NCI-H345 treated with DMSO at 0.1 percent for 48 hours (cell line): ENCODE measurements around the gene CLEC11A.
"Not testable (repeated sequence)": the region's sequence is repeated elsewhere in the genome, so short reads cannot be mapped to it uniquely, and the experiment has no call there.

Experiments
- DNase-seq: peaks from one replicate; lab custom pipeline; 2025; ENCODE audit not compliant: unreplicated experiment; lab: John Stamatoyannopoulos, UW

The CLEC11A gene

DNA sequence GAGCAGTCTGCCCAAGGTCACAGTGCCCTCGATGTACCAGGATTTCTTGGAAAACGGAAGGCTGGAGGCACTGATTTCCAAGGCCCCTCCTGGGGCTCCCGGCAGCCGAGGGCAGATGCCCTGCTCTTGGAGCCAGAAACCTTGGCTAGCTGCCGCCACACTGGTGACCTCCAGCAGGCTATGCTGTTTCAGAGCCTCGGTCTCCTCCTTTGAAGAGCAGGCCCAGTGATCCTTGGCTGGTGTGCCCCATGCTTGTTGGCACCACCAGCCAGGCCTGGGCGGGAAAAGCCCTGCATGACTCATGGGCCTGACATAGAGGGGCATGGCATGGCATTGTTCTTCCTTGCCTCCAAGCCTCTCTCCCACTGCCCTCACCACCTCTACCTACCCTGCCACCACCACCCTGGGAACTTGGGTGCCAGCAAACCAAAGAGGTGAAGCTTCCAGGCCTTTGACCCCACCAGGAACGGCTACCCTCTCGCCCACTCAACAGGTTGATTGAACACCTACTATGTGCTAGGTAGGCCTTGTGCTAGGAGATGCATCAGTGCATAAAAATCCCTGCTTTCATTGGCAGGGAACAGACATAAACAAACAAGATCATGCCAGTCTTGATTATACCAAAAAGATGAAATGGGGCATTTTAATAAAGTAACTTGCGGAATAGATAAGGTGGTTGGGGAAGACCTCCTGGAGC lies 1.6 kb upstream of the CLEC11A start:
- no peak for DNase-seq

DNA sequence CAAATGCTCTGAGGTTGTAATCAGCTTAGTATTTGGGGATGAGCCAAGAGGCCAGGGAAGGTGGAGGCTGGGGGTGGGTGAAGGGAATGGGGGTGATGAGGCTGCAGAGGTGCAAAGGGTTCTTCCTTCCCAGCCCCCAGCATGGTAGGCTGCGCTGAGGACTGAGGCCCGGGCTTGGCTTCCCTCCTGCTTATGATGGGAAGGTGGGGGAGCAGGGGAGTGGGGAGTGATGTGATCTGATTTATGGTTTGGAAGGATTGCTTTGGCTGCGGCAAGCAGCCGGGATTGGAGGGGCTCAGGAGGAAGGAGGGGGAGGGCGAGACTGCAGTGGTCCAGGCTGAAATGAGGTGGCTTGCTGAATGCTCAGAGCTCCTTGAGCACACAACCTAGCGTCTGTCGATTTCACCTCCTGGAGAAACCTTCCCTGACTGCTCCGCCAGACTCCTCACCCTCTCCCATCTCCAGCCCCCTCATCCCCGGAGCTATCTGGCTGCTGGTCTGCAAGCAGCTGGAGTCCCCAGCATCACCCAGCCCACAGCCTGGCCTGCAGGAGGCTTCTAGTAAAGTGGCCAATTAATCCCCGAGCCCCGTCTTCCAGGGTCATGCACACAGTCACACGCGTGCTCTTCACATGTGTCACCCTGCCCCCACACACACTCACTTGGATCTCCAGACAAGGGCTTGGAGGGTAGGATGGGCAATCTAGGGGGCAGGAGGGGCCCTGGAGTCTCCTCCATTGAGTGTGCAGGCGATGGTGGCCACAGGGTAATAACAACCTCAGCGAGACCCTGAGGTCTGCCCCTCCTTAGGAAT lies 757 bp upstream of the CLEC11A start:
- DNase-seq: no peak

DNA sequence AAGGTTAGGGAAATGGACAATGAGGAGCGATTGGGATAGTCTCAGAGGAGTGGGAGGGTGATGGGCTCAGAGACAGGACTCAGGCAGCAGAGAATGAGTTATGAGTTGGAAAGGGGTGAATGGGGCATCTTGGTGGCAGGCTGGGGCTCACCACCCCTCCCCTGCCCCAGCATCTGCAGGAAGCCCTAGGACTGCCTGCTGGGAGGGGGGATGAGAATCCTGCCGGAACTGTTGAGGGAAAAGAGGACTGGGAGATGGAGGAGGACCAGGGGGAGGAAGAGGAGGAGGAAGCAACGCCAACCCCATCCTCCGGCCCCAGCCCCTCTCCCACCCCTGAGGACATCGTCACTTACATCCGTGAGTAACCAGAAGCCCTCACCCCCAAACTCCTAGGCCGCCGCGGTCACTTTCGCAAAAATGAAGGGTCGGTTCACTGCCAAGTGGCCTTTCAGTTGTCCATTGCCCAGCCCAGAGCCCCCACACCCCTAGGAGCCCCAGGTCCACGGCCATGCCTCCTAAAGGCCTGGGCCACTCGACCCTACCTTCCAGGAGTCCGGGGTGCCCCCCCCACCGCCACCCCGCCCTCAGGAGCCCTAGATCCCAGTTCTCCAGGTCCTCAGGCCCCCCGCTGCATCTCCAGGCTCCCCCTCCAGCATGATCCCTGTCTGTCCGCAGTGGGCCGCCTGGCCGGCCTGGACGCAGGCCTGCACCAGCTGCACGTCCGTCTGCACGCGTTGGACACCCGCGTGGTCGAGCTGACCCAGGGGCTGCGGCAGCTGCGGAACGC lies 764 bp downstream of the CLEC11A start:
- DNase-seq: no peak

DNA sequence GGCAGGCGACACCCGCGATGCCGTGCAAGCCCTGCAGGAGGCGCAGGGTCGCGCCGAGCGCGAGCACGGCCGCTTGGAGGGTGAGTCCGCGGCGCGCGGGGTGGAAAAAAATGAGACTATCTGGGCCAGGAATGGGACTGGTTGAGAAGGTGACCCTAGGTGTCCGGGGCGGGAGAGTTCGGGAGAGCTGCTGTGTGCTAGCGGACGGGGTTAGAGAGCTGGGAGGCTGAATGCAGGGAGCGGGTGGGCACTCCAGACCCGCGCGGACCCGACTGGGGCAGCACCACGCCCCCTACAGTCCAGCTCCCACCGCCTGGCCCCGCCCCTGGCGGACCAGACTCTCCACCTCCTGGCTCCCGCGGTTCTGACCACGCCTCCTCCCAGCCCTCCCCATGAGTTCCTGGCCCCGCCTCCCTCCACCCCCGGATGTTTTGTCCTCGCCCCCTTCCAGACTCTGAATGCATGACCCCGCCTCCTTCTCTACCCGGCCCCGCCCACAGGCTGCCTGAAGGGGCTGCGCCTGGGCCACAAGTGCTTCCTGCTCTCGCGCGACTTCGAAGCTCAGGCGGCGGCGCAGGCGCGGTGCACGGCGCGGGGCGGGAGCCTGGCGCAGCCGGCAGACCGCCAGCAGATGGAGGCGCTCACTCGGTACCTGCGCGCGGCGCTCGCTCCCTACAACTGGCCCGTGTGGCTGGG lies 1.5 kb downstream of the CLEC11A start:
- no peak for DNase-seq

DNA sequence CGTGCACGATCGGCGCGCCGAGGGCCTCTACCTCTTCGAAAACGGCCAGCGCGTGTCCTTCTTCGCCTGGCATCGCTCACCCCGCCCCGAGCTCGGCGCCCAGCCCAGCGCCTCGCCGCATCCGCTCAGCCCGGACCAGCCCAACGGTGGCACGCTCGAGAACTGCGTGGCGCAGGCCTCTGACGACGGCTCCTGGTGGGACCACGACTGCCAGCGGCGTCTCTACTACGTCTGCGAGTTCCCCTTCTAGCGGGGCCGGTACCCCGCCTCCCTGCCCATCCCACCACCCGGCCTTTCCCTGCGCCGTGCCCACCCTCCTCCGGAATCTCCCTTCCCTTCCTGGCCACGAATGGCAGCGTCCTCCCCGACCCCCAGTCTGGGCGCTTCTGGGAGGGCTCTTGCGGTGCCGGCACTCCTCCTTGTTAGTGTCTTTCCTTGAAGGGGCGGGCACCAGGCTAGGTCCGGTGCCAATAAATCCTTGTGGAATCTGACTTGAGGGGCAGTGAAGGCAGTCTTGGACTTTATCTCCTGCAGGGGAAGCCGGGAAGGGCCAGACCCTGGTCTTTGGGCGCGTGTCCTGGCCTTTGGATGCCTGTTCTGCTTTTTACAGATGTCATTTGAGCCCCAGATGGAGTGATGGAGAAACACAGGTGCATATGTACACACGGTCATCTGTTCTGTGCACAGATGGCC lies 2.2 kb downstream of the CLEC11A start:
- DNase-seq: no peak

DNA sequence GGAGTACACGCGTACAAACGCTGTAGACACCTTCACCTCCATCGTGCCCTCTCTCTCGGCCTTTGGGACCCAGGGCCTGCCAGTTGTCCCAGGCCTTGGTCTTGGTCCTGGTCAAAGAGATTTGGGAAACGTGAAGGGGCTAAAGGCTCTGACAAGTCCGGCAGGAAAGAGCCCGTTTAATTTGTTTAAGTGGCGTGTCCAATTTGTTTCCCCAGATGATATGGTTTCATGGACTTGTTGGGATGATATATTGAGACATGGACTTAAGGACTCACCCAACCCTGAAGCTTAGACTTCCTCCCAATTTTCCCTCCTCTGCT lies 2.7 kb downstream of the CLEC11A start:
- no peak for DNase-seq

DNA sequence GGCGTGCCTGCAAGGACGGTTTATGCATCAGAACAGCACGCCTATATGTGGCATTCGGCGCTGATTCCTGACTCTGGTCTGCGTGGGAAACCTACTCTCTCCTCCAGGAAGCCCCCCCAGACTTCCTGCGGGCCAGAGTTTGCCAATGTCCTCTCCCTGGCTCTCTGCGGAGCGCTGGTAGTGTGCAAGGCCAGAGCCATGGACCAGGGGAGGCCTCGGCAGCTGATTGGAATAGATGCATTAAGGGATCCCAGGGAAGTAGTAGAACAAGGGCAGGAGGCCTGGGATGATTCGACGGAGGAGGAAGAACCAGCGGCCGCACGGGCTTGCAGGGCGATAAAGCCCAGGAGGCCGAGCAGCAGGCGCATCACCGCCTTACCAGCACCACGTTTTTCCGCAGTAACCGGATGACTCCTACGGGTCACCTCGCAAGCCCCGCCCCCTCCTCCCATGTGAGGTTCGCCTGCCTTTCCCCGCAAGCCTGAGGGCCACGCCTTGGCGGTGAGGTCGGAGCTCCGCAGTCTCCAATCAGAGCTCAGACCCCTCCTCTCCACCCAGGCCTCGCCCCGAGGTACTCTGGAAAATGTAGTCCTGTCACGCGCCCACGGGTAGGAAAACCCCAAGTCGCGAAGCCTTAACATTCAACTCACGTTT lies 5.0 kb downstream of the CLEC11A start:
- no peak for DNase-seq

DNA sequence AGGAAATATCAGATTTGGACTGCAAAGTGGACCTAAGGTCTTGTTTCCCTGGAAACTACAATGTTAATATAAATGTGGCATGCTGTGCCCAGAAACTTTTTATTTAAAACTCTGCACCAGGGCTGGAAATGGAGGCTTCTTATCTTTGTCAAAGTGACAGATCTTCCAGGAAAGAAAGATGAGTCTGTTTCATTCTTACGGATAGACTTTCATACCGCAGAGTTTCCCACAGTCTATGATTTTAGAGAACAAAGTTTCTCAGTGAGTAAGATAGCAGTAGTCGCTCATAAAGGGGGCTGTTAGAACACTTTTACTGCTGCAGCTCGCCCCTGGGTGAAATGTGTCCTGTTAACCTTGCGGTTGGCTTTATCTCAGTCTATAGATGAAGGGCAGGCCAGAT lies 6.7 kb downstream of the CLEC11A start:
- no peak for DNase-seq

DNA sequence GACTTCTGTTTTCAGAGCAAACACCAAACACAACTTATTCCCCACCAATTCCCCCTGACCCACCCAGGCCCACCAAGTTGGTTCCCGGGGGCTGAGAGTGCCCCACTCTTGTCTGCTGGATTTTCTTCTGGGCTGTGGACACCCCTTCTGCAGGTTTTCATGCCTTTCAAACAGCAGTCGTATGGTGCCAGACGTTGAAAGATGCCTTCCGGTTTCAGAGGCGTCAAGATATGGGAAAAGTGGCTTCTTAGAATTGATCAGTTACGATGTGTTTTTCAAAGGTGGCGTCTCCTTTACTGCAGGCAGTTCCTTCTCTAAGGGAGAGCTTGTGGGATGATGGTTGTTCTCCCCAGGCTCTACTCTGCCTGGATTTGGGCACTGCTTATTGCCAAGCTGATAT lies 12.7 kb downstream of the CLEC11A start:
- DNase-seq: no peak

DNA sequence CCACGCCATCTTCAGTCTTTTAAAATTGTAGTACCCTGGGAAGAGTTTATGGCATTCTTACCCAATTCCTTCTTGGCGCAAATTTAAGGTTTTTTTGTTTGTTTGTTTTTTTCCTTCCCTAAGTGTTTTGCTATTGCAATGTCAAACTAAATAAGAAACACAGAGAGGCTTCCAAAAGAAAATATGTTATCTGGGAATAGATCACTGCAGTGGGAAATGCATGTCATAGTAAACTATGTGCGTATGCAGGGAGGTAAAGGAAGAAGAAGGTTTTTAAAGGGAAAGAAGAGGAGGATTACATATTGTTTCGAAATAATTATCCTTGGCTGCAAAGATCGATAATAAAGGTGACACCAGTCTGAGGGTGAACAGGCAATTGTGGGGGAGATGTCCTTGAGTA lies 13.2 kb downstream of the CLEC11A start:
- no peak for DNase-seq

DNA sequence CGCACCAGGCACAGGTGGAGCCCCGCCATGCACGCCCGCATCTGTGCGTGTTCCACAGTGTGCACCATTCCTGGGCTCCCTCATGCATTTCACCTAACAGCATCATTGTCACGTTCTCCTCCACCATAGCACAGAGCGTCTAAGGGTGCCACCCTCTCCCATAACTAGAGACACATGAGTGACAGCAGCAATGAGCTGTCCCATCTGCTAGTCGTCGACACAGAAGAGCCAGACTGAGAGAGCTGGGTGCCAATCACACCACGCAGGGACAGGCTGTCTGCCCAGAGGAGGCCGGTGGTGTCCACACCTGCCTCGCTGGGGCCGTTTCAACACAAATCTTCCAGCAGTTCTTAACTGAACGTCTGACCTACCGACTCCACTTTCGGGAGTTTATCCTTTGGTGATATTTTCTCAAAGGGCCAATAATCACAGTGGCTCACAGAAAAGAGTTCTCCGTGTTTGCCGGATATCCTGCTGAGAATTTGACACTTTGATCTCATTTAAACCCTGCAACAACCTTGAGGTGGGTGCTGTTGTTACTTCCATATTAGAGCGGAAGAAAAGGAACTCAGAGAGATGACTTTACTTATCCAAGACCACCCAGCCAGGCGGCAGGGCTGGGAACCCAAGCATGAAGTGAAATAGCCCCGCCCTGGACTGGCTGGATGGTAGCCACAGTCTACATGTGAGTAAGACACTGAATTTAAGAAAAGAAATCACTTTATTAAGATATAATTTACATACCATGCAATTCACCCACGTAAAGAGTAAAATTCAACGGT lies 16.2 kb downstream of the CLEC11A start:
- DNase-seq: no peak

DNA sequence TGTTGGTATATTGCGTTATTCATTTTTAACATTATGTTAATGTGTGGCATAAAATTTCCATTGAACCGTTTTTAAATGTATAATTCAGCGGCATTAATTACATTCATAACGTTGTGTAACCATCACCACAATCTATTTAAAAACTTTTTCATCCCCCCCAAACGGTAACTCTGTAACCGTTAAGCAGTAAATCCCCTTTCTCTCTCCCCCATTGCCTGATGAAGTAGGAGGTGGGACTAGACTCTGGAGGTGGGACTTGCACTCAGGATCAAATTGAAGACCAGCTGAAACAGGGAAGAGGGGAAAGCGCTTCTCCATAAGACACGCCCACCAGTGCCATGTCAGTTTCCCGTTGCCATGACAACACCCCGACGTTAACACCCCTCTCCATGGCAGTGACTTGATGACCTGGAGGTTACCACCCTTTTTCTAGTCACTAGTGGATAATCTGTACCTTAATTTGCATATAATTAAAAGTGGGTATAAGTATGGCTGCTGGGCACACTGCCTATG lies 16.8 kb downstream of the CLEC11A start:
- no peak for DNase-seq

DNA sequence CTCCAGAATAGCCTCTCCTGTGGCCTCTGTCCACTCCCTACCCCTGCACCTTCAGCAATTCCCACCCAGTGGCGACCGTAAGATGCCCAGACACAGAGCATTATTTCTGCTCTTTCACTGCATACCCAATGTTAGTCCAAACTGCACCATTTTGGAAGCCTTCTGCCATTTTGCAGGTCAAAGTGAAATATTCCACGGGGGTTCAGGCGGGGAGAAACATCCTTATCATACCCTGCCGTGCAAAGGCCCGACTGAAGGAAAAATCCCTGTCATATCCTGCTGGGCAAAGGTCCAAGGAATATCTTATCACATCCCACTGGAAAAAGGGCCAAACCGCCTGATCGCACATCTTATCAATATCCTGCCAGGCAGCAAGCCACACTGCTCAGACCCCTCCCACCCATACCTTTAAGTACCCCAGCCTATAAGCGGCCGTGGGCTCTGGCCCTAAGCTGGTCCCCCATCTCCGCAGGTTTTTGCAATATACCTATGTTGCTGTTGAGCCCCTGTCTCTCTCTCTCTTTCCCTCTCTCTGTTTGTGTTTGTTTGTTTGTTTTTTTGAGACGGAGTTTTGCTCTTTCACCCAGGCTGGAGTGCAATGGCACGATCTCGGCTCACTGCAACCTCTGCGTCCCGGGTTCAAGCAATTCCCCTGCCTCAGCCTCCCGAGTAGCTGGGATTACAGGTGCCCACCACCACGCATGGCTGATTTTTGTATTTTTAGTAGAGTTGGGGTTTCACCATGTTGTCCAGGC lies 18.2 kb downstream of the CLEC11A start:
- no peak for DNase-seq

DNA sequence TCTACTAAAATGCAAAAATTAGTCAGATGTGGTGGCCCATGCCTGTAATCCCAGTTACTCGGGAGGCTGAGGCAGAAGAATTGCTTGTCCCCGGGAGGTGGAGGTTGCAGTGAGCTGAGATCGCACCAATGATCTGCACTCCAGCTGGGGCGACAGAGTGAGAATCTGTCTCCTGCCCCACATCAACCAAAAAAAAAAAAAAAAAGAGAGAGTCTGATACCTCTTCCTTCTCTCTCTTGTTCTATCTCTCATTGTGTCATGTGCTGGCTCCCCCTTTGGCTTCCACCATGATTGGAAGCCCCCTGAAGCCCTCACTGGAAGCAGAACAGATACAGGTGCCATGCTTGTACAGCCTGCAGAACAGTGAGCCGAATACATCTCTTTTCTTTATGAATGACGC lies 20.4 kb downstream of the CLEC11A start:
- DNase-seq: no peak

DNA sequence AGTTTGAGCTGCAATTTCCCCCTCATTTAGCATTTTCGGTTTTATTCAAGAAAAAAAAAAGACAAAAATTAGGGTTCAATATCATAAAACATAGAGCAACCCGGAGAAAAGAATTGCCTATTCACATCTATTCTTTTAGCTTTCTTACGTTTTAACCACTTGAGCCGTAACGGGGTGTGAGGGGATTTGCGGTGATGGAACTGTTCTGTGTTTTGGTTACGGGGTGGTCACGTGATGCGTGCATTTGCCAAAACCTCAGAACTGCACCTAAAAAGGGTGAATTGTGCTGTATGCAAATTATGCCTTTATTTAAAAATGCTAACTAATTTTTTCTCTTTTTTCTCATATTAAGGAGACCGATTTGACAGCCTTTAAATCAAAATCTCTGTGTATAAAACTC lies 22.1 kb downstream of the CLEC11A start:
- no peak for DNase-seq

DNA sequence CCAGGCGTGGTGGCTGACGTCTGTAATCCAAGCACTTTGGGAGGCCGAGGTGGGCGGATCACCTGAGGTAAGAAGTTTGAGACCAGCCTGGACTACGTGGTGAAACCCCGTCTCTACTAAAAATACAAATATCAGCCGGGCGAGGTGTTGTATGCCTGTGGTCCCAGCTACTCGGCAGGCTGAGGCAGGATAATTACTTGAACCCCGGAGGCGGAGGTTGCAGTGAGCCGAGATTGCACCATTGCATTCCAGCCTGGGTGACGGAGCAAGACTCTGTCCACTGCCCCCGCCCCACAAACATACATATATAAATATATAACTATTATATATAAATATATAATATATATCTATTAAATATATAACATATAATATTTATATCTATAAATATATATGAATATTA lies 24.0 kb downstream of the CLEC11A start:
- not testable (repeated sequence) for DNase-seq

DNA sequence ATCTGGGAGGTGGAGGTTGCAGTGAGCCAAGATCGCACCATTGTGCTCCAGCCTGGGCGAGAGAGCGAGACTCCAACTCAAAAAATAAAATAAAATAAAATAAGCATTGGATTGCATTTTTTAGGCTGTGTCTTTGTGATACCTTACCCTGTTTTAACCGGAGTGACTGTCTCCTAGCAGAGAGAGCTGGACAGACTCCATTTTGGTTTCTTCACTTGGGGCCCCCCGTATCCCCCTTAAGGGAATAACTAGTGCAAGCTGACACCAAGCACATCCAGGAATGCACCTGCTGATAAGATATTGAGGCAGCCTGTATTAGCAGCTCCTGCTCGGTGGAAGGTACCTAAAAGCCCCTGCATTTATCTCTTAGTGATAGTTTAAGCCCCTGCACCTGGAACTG lies 26.3 kb downstream of the CLEC11A start:
- DNase-seq: no peak

DNA sequence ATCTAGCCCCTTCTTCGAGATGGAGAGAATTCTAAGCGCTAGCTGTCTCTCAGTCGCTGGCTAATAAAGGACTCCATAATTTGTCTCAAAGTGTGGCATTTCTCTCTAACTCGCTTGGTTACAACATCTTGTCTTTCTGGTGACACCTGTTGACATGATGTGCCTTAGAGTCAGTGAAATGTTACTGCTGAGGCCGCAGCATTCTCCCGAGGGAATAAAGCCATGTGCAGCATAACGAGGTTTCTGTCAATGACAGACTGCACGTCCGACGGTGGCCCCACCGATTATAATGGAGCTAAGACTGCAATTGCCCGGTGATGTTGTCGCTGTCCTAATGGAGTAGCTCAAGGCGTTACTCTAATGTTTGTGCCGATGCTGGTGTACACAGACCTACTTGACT lies 26.8 kb downstream of the CLEC11A start:
- no peak for DNase-seq

DNA sequence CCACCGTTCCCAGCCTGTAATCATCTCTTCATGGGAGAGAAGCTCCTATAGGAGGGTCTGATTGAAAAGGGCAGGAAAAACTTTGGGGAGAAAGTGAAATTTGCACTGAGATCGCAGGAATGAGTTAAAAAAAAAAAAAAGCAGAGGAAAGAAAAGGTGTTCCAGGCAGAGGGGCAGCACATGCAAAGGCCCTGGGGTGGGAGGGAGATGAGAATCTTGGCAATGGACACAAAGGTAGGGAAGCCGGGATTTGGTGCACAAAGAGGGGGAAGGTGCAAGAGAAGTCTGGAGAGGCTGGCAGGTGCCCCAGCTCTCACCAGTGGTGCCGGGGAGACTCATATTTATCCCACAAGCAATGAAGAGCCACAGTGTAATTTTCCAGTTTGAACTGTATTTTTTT lies 30.7 kb downstream of the CLEC11A start:
- DNase-seq: no peak
